Osteoblast (primary cell): Measurements from ENCODE around the gene CHD2. TPM values are rescaled to one million over a fixed set of nuclear protein-coding genes. Genes with fewer than 3 reads are reported as not detected.
A peak's percentile ranks its signal among the peaks of the same experiment; 100 is the strongest.

ENCODE experiments used
- DNase-seq: peaks from one replicate; pipeline ENCODE4 v3.0.0; 2011; ENCODE audit warnings: low spot score, mixed read lengths; ENCODE audit not compliant: insufficient read length; ENCODE audit errors: missing footprints
- H2AFZ ChIP-seq: 2 replicates; pipeline ENCODE4 v1.6.0; 2011; ENCODE audit warnings: mild to moderate bottlenecking, low read length
- H3K27ac ChIP-seq: 2 replicates; pipeline ENCODE4 v1.5.1; 2011; ENCODE audit warnings: mild to moderate bottlenecking, low read depth, low read length, moderate library complexity
- H3K27me3 ChIP-seq: 2 replicates; pipeline ENCODE4 v1.6.0; 2012; ENCODE audit warnings: mild to moderate bottlenecking, control low read depth, inconsistent platforms, low read length, moderate library complexity; ENCODE audit not compliant: insufficient read depth
- H3K36me3 ChIP-seq: 2 replicates; pipeline ENCODE4 v1.5.1; 2011; ENCODE audit warnings: mild to moderate bottlenecking, low read length, control low read depth, moderate library complexity; ENCODE audit not compliant: insufficient read depth
- H3K4me1 ChIP-seq: 2 replicates; pipeline ENCODE4 v1.5.1; 2011; ENCODE audit warnings: mild to moderate bottlenecking, low read length, control low read depth, moderate library complexity; ENCODE audit not compliant: insufficient read depth
- H3K4me2 ChIP-seq: 2 replicates; pipeline ENCODE4 v1.6.0; 2011; ENCODE audit warnings: mild to moderate bottlenecking, low read length; ENCODE audit not compliant: insufficient read depth
- H3K4me3 ChIP-seq: fragments of 200-600 bp; sonication (generic); 3 replicates; pipeline ENCODE4 v1.5.1; 2012; ENCODE audit warnings: mild to moderate bottlenecking, low read length, inconsistent platforms; ENCODE audit not compliant: insufficient read depth
- H3K79me2 ChIP-seq: 2 replicates; pipeline ENCODE4 v1.6.0; 2012; ENCODE audit warnings: mild to moderate bottlenecking, low read length, control low read depth, inconsistent platforms; ENCODE audit not compliant: insufficient read depth
- H3K9me3 ChIP-seq: 2 replicates; pipeline ENCODE4 v1.5.1; 2011; ENCODE audit warnings: low read depth, low read length, control low read depth
- H4K20me1 ChIP-seq: 2 replicates; pipeline ENCODE4 v1.6.0; 2012; ENCODE audit warnings: mild to moderate bottlenecking, low read length, control low read depth; ENCODE audit not compliant: insufficient read depth
- total RNA-seq: library from RNA; depleted of rRNA; stranded (reverse); fragments of >200 nt; gene quantifications from 2 replicates; pipeline ENCODE4 v1.2.3, GENCODE V29; 2012
- TF ChIP-seq, protein P1 (sequence below): IDR thresholded peaks from 2 replicates; pipeline ENCODE4 v1.5.1; 2011; ENCODE audit warnings: mild to moderate bottlenecking, low read depth, low read length, moderate library complexity; ENCODE audit errors: extremely low read depth

CHD2 gene
- total RNA-seq, 1 donor, result 98.8 TPM

DNA sequence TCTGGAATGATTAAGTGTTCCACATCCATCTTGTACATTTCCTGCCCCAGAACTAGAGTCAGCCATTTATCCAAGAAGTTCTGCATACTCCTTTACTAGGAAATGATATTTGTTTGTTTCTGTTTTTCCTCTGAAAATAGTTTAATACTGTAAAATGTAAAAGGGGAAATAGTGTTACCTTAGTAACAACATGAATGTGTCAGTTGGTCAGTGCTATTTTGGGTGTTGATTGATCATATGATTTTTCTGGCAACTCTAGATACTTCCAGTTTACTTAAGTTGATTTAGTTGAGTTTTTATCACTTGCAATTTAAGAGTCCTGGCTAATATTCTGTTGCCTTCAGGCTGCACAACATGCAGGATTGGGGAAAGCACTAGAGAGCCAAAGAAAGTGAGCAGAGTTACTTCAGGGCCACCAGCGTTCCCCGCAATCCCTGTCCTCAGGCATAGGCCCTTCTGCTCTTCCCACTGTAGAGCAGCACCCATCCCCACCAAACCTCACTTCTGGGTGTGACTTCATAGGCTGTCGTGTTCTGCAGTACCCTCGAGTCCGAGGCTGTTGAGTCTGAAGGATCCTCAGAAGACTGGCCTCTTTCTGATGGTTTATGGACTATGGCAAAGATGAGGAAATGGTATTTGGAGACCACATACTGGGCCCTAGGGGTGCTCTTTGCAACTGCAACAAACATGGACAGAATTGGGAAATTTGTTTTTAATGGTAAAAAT, 69.0 kb downstream of the CHD2 start:
- DNase-seq, result peak; percentile 13
- H3K27me3 ChIP-seq, result no peaks in the 10 kb centered on the region
- H3K4me3 ChIP-seq, result no peak overlapping the region
- peaks cover 71% of the 10 kb centered on the region for H3K79me2 ChIP-seq
- H3K36me3 ChIP-seq, result peaks cover 83% of the 10 kb centered on the region
- H3K9me3 ChIP-seq, result no peaks in the 10 kb centered on the region
- TF ChIP-seq, protein P1, sequence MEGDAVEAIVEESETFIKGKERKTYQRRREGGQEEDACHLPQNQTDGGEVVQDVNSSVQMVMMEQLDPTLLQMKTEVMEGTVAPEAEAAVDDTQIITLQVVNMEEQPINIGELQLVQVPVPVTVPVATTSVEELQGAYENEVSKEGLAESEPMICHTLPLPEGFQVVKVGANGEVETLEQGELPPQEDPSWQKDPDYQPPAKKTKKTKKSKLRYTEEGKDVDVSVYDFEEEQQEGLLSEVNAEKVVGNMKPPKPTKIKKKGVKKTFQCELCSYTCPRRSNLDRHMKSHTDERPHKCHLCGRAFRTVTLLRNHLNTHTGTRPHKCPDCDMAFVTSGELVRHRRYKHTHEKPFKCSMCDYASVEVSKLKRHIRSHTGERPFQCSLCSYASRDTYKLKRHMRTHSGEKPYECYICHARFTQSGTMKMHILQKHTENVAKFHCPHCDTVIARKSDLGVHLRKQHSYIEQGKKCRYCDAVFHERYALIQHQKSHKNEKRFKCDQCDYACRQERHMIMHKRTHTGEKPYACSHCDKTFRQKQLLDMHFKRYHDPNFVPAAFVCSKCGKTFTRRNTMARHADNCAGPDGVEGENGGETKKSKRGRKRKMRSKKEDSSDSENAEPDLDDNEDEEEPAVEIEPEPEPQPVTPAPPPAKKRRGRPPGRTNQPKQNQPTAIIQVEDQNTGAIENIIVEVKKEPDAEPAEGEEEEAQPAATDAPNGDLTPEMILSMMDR, result peak; percentile 29
- peak overlapping the region; percentile 30 for H3K27ac ChIP-seq
- H2AFZ ChIP-seq, result no peak overlapping the region
- peaks cover 2% of the 10 kb centered on the region for H3K4me1 ChIP-seq
- no peak overlapping the region for H3K4me2 ChIP-seq
- peaks cover 8% of the 10 kb centered on the region for H4K20me1 ChIP-seq

DNA sequence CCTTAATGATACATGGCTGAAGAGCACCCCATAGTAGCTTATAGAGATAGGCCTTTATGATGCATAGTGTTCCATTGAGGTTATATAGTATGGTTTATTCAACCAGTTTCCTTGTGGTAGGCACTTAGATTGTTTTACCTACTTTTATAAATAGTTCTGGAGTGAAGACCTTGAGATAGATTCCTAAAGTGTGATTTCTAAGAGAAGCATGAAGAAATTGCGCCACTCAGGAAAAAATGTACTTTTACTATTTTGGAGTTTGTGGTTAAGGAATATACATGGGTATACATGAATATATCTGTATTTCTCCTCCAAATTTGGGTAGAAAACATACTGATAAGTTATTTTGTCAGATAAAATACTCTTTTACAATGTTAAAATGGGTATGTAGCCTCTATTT, 70.5 kb downstream of the CHD2 start:
- Histone ChIP-seq H3K27me3 (no peaks in the 10 kb centered on the region), H2AFZ (no peak overlapping the region), H3K36me3 (peaks cover 85% of the 10 kb centered on the region), H3K4me3 (no peak overlapping the region), H3K79me2 (peaks cover 76% of the 10 kb centered on the region), H3K4me2 (no peak overlapping the region), H3K9me3 (no peaks in the 10 kb centered on the region), H3K4me1 (peaks cover 2% of the 10 kb centered on the region), H3K27ac (peak overlapping the region; percentile 4), H4K20me1 (peaks cover 11% of the 10 kb centered on the region)
- TF ChIP-seq, protein P1, result no peak
- no peak for DNase-seq

DNA sequence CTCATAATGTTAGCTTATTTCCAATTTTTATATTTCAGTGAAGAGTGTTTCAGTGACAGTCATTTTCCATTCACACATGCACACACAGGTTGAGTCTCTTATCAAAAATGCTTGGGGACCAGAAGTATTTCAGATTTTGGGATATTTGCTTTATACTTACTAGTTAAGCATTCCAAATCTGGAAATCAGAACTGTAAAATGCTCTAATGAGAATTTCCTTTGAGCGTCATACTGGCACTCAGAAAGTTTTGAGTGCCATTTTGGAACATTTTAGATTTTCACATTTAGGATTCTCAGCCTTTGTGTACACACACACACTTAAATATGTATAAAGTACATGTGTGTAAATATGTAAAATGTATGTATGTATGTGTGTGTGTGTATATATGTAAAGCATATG, 71.0 kb downstream of the CHD2 start:
- TF ChIP-seq, protein P1, result no peak
- H3K79me2 ChIP-seq, result peaks cover 80% of the 10 kb centered on the region
- peak overlapping the region; percentile 4 for H3K27ac ChIP-seq
- no peak overlapping the region for H3K4me2 ChIP-seq
- peaks cover 2% of the 10 kb centered on the region for H3K4me1 ChIP-seq
- H3K36me3 ChIP-seq, result peaks cover 86% of the 10 kb centered on the region
- peak; percentile 1 for DNase-seq
- no peak overlapping the region for H3K4me3 ChIP-seq
- H4K20me1 ChIP-seq, result peaks cover 11% of the 10 kb centered on the region
- no peak overlapping the region for H2AFZ ChIP-seq
- no peaks in the 10 kb centered on the region for H3K9me3 ChIP-seq
- H3K27me3 ChIP-seq, result no peaks in the 10 kb centered on the region

DNA sequence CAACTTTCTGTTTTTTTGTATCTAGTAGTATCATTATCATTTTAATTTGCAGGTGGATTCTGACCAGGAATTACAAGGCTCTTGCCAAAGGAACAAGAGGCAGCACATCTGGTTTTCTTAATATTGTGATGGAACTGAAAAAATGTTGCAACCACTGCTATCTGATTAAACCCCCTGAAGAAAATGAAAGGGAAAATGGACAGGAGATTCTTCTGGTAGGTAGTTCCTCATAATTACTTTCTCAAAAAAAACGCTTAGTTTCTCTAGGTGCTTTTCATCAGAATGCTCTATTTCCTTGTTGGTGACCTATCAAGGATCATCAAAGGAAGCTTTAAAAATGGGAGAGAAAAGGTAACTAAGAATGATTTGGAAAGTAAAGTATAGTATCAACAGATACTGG, 71.6 kb downstream of the CHD2 start:
- Histone ChIP-seq H3K4me3 (no peak overlapping the region), H3K27ac (no peak overlapping the region), H3K27me3 (no peaks in the 10 kb centered on the region), H2AFZ (no peak overlapping the region), H4K20me1 (peaks cover 11% of the 10 kb centered on the region), H3K4me1 (peaks cover 2% of the 10 kb centered on the region), H3K36me3 (peaks cover 87% of the 10 kb centered on the region), H3K4me2 (no peak overlapping the region), H3K9me3 (no peaks in the 10 kb centered on the region), H3K79me2 (peaks cover 78% of the 10 kb centered on the region)
- no peak for DNase-seq
- TF ChIP-seq, protein P1, result no peak
